HCT116 (cell line): ENCODE data around the gene ERC2. TPM values are rescaled to one million over a fixed set of nuclear protein-coding genes. Genes with fewer than 3 reads are reported as not detected.

Experiments used
- ATAC-seq: fragments of 200-7000 bp; cut with Tn5 transposase; 2 replicates; pipeline ENCODE4 v1.9.1; 2020; ENCODE audit warnings: mild to moderate bottlenecking, moderate library complexity
- BruUV-seq: library from RNA; stranded (reverse); fragments of 400-500 nt; replicated peaks from 2 replicates; lab custom pipeline; 2021; lab: Mats Ljungman, UMichigan
- CTCF ChIA-PET: fragments of 300-600 bp; sonication (Branson Sonifier 250); formaldehyde crosslinking; loops from one replicate; lab custom pipeline; 2021; ENCODE audit warnings: antibody characterized with exemption; lab: Charles Lee
- POLR2A ChIA-PET: fragments of 300-600, 350-600 bp; sonication (Branson Sonifier 250); formaldehyde crosslinking; loops from one replicate; lab custom pipeline; 2021; ENCODE audit warnings: antibody characterized with exemption; lab: Charles Lee
- RAD21 ChIA-PET, 2 experiments: fragments of 300-600 bp; sonication (Branson Sonifier 250); formaldehyde crosslinking; loops; one replicate each; lab custom pipeline; 2023; ENCODE audit warnings: low total read pairs in 2 of 2; ENCODE audit not compliant: uncharacterized antibody in 2 of 2, unreplicated experiment in 2 of 2, low non-redundant PET in 1 of 2; lab: Charles Lee
- DNase-seq: peaks from one replicate; pipeline ENCODE4 v3.0.0-alpha.2; 2010; ENCODE audit warnings: low read depth, low spot score
- H2AFZ ChIP-seq: fragments of 200-600 bp; shearing (Covaris generic), sonication (generic); 2 replicates; pipeline ENCODE4 v1.6.1; 2017; ENCODE audit warnings: low read depth, mixed run types, mixed read lengths, antibody characterized with exemption, low read length; ENCODE audit not compliant: poor library complexity, severe bottlenecking
- H3K27ac ChIP-seq: 2 replicates; pipeline ENCODE4 v1.5.1; 2012; ENCODE audit warnings: low read depth, low read length
- H3K27me3 ChIP-seq: fragments of 200-600 bp; sonication (generic); 2 replicates; pipeline ENCODE4 v1.6.1; 2016; ENCODE audit warnings: mixed run types, low read length, mixed read lengths; ENCODE audit not compliant: insufficient read depth
- H3K36me3 ChIP-seq, 2 experiments: fragments of 200-500 bp in 1 of 2; fragments of 200-600 bp in 1 of 2; sonication (Bioruptor generic) in 1 of 2; sonication (generic) in 1 of 2; 2 replicates each; pipeline versions ENCODE4 v1.5.1 to v1.6.1; 2014 to 2016; ENCODE audit warnings: low read length in 2 of 2, inconsistent platforms in 1 of 2, mixed read lengths in 1 of 2, mixed run types in 1 of 2; ENCODE audit not compliant: insufficient read depth in 2 of 2, control insufficient read depth in 1 of 2
- H3K4me1 ChIP-seq, 2 experiments: fragments of 200-600 bp in 1 of 2; sonication (generic) in 1 of 2; 2 replicates each; pipeline versions ENCODE4 v1.5.1 to v1.6.1; 2012 to 2017; ENCODE audit warnings: low read length in 2 of 2, inconsistent platforms in 1 of 2, mild to moderate bottlenecking in 1 of 2, mixed read lengths in 1 of 2, mixed run types in 1 of 2, moderate library complexity in 1 of 2; ENCODE audit not compliant: insufficient read depth in 2 of 2, control insufficient read depth in 1 of 2
- H3K4me2 ChIP-seq: fragments of 200-600 bp; sonication (generic); 2 replicates; pipeline ENCODE4 v1.6.1; 2017; ENCODE audit warnings: mixed run types, low read length, mixed read lengths
- H3K4me3 ChIP-seq, 2 experiments: fragments of 200-600 bp in 1 of 2; sonication (generic) in 1 of 2; replicated peaks in 1 of 2; 2 replicates each; pipeline ENCODE4 v1.5.1; 2011 to 2016; ENCODE audit warnings: low read length in 2 of 2, control low read depth in 1 of 2, low read depth in 1 of 2, mild to moderate bottlenecking in 1 of 2, mixed read lengths in 1 of 2, mixed run types in 1 of 2
- H3K79me2 ChIP-seq: fragments of 200-600 bp; sonication (generic); 2 replicates; pipeline ENCODE4 v1.6.1; 2017; ENCODE audit warnings: mild to moderate bottlenecking, mixed run types, low read length, moderate library complexity, mixed read lengths; ENCODE audit not compliant: insufficient read depth
- H3K9ac ChIP-seq: fragments of 200-600 bp; sonication (generic); 2 replicates; pipeline ENCODE4 v1.6.1; 2016; ENCODE audit warnings: low read length, mixed read lengths
- H3K9me2 ChIP-seq: fragments of 200-600 bp; sonication (generic), shearing (Covaris generic); 2 replicates; pipeline ENCODE4 v1.6.1; 2017; ENCODE audit warnings: mixed run types, mild to moderate bottlenecking, moderate library complexity; ENCODE audit not compliant: insufficient read depth
- H3K9me3 ChIP-seq, 2 experiments: fragments of 200-500 bp in 1 of 2; fragments of 200-600 bp in 1 of 2; sonication (Bioruptor generic) in 1 of 2; sonication (generic) in 1 of 2; 2 replicates each; pipeline ENCODE4 v1.6.1; 2014 to 2017; ENCODE audit warnings: low read length in 2 of 2, mixed read lengths in 2 of 2, inconsistent platforms in 1 of 2, low read depth in 1 of 2, mild to moderate bottlenecking in 1 of 2, mixed run types in 1 of 2, moderate library complexity in 1 of 2; ENCODE audit not compliant: control insufficient read depth in 1 of 2, insufficient read depth in 1 of 2
- H4K20me1 ChIP-seq: fragments of 200-600 bp; sonication (generic), shearing (Covaris generic); 2 replicates; pipeline ENCODE4 v1.6.1; 2017; ENCODE audit warnings: mixed run types, mild to moderate bottlenecking, moderate library complexity; ENCODE audit not compliant: insufficient read depth
- ATF3 ChIP-seq: IDR thresholded peaks from 2 replicates; pipeline ENCODE4 v1.6.1; 2012
- CEBPB ChIP-seq: IDR thresholded peaks from 2 replicates; pipeline ENCODE4 v1.6.1; 2012; ENCODE audit warnings: low read depth
- EGR1 ChIP-seq: IDR thresholded peaks from 2 replicates; pipeline ENCODE4 v1.6.1; 2012; ENCODE audit warnings: low read depth
- ELF1 ChIP-seq: IDR thresholded peaks from 2 replicates; pipeline ENCODE4 v1.6.1; 2012; ENCODE audit warnings: low read depth, borderline replicate concordance
- EZH2 ChIP-seq: fragments of 200-600 bp; sonication (generic); IDR thresholded peaks from 2 replicates; pipeline ENCODE4 v1.6.1; 2017; ENCODE audit warnings: antibody characterized with exemption, mixed run types
- EZH2phosphoT487 ChIP-seq: fragments of 200-600 bp; IDR thresholded peaks from 2 replicates; pipeline ENCODE4 v1.6.1; 2018; ENCODE audit warnings: antibody characterized with exemption, borderline replicate concordance
- FOSL1 ChIP-seq: IDR thresholded peaks from 2 replicates; pipeline ENCODE4 v1.6.1; 2012; ENCODE audit warnings: low read depth
- POLR2AphosphoS5 ChIP-seq: IDR thresholded peaks from 2 replicates; pipeline ENCODE4 v1.6.1; 2011; ENCODE audit warnings: mild to moderate bottlenecking, low read depth, low read length, moderate library complexity
- RAD21 ChIP-seq: IDR thresholded peaks from 2 replicates; pipeline ENCODE4 v1.6.1; 2012; ENCODE audit warnings: low read depth, mild to moderate bottlenecking
- SIN3A ChIP-seq: IDR thresholded peaks from 2 replicates; pipeline ENCODE4 v1.6.1; 2012; ENCODE audit warnings: low read depth
- SP1 ChIP-seq: IDR thresholded peaks from 2 replicates; pipeline ENCODE4 v1.6.1; 2012; ENCODE audit warnings: low read depth
- SRF ChIP-seq: IDR thresholded peaks from 2 replicates; pipeline ENCODE4 v1.6.1; 2012; ENCODE audit warnings: low read depth
- YY1 ChIP-seq: IDR thresholded peaks from 2 replicates; pipeline ENCODE4 v1.6.1; 2011; ENCODE audit warnings: low read length, low read depth, moderate library complexity, mild to moderate bottlenecking; ENCODE audit not compliant: insufficient replicate concordance; ENCODE audit errors: extremely low read depth
- ZBTB33 ChIP-seq: IDR thresholded peaks from 2 replicates; pipeline ENCODE4 v1.6.1; 2011; ENCODE audit warnings: mild to moderate bottlenecking, low read length, moderate library complexity; ENCODE audit not compliant: insufficient replicate concordance; ENCODE audit errors: extremely low read depth
- ZFX ChIP-seq: fragments of 450-650 bp; IDR thresholded peaks from 2 replicates; pipeline ENCODE4 v1.6.1; 2017
- intact Hi-C: fragments of 100-400 bp; cut with micrococcal nuclease; formaldehyde crosslinking; loops from 2 replicates; pipeline ENCODE4 v1.10.0; 2022
- total RNA-seq: library from RNA; stranded (reverse); gene quantifications from one replicate; pipeline ENCODE4 v1.2.1, GENCODE V29; 2021; ENCODE audit not compliant: unreplicated experiment
- TF ChIP-seq, protein P1 (sequence below): IDR thresholded peaks from 2 replicates; pipeline ENCODE4 v1.6.1; 2012; ENCODE audit warnings: low read depth

Gene ERC2
- total RNA-seq, 1 experiment from 2014 or later: not detected

- RAD21 ChIA-PET: no interaction called here
Observed at GRCh38 chr3:55691141-55691540, 777.1 kb downstream of the ERC2 start.

GRCh38 chr3:55690726-55691125 lies 777.5 kb downstream of the ERC2 start:
- no TSS peak for BruUV-seq
- CTCF ChIA-PET: no interaction called here

More at GRCh38 chr3:55691141-55691540, 777.1 kb downstream of the ERC2 start:
- Histone ChIP-seq H3K27ac (no peak overlapping the region), H3K9me3 (peaks cover 3 to 12% of the 10 kb centered on the region in 2 experiments; a peak in 2 of 4 replicates), H3K4me2 (no peak overlapping the region), H3K9ac (no peak overlapping the region), H3K9me2 (no peaks in the 10 kb centered on the region), H3K4me1 (no peaks in the 10 kb centered on the region), H4K20me1 (no peaks in the 10 kb centered on the region), H3K4me3 (no peak overlapping the region), H3K27me3 (no peaks in the 10 kb centered on the region), H3K36me3 (no peaks in the 10 kb centered on the region), H2AFZ (no peak overlapping the region), H3K79me2 (no peaks in the 10 kb centered on the region)
- TF ChIP-seq SIN3A (no peak), EZH2phosphoT487 (no peak), CEBPB (no peak), SP1 (no peak), SRF (no peak)
- POLR2A ChIA-PET: no interaction called here
- intact Hi-C loops: no loop called here
- CTCF ChIA-PET: no interaction called here
- DNase-seq (no peak), ATAC-seq (no peak)
- no TSS peak for BruUV-seq

More at GRCh38 chr3:55690726-55691125, 777.5 kb downstream of the ERC2 start:
- Histone ChIP-seq H3K4me3 (no peak overlapping the region), H4K20me1 (no peaks in the 10 kb centered on the region), H3K9me2 (no peaks in the 10 kb centered on the region), H3K27me3 (no peaks in the 10 kb centered on the region), H3K4me2 (no peak overlapping the region), H3K27ac (no peak overlapping the region), H3K4me1 (no peaks in the 10 kb centered on the region), H2AFZ (no peak overlapping the region), H3K36me3 (no peaks in the 10 kb centered on the region), H3K9me3 (peaks cover 3 to 12% of the 10 kb centered on the region in 2 experiments; a peak in 2 of 4 replicates), H3K79me2 (no peaks in the 10 kb centered on the region), H3K9ac (no peak overlapping the region)
- DNase-seq: no peak
- intact Hi-C loops: no loop called here
- POLR2A ChIA-PET: no interaction called here
- TF ChIP-seq, protein P1, sequence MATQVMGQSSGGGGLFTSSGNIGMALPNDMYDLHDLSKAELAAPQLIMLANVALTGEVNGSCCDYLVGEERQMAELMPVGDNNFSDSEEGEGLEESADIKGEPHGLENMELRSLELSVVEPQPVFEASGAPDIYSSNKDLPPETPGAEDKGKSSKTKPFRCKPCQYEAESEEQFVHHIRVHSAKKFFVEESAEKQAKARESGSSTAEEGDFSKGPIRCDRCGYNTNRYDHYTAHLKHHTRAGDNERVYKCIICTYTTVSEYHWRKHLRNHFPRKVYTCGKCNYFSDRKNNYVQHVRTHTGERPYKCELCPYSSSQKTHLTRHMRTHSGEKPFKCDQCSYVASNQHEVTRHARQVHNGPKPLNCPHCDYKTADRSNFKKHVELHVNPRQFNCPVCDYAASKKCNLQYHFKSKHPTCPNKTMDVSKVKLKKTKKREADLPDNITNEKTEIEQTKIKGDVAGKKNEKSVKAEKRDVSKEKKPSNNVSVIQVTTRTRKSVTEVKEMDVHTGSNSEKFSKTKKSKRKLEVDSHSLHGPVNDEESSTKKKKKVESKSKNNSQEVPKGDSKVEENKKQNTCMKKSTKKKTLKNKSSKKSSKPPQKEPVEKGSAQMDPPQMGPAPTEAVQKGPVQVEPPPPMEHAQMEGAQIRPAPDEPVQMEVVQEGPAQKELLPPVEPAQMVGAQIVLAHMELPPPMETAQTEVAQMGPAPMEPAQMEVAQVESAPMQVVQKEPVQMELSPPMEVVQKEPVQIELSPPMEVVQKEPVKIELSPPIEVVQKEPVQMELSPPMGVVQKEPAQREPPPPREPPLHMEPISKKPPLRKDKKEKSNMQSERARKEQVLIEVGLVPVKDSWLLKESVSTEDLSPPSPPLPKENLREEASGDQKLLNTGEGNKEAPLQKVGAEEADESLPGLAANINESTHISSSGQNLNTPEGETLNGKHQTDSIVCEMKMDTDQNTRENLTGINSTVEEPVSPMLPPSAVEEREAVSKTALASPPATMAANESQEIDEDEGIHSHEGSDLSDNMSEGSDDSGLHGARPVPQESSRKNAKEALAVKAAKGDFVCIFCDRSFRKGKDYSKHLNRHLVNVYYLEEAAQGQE: no peak
- TF ChIP-seq EZH2phosphoT487 (no peak), YY1 (no peak), FOSL1 (no peak), ZFX (no peak), ZBTB33 (no peak), POLR2AphosphoS5 (no peak), SRF (no peak), EZH2 (no peak), EGR1 (no peak), ATF3 (no peak), RAD21 (no peak), ELF1 (no peak)
- RAD21 ChIA-PET: no interaction called here
- ATAC-seq: no peak
